HCT116 (cell line): Measurements from ENCODE around the gene PDRG1. TPM values are rescaled to one million over a fixed set of nuclear protein-coding genes. Genes with fewer than 3 reads are reported as not detected.

Source experiments
- ATAC-seq: fragments of 200-7000 bp; cut with Tn5 transposase; 2 replicates; pipeline ENCODE4 v1.9.1; 2020; ENCODE audit warnings: mild to moderate bottlenecking, moderate library complexity
- BruUV-seq: library from RNA; stranded (reverse); fragments of 400-500 nt; replicated peaks from 2 replicates; lab custom pipeline; 2021; lab: Mats Ljungman, UMichigan
- CTCF ChIA-PET: fragments of 300-600 bp; sonication (Branson Sonifier 250); formaldehyde crosslinking; loops from one replicate; lab custom pipeline; 2021; ENCODE audit warnings: antibody characterized with exemption; lab: Charles Lee
- POLR2A ChIA-PET: fragments of 300-600, 350-600 bp; sonication (Branson Sonifier 250); formaldehyde crosslinking; loops from one replicate; lab custom pipeline; 2021; ENCODE audit warnings: antibody characterized with exemption; lab: Charles Lee
- RAD21 ChIA-PET, 2 experiments: fragments of 300-600 bp; sonication (Branson Sonifier 250); formaldehyde crosslinking; loops; one replicate each; lab custom pipeline; 2023; ENCODE audit warnings: low total read pairs in 2 of 2; ENCODE audit not compliant: uncharacterized antibody in 2 of 2, unreplicated experiment in 2 of 2, low non-redundant PET in 1 of 2; lab: Charles Lee
- DNase-seq: peaks from one replicate; pipeline ENCODE4 v3.0.0-alpha.2; 2010; ENCODE audit warnings: low read depth, low spot score
- H2AFZ ChIP-seq: fragments of 200-600 bp; shearing (Covaris generic), sonication (generic); 2 replicates; pipeline ENCODE4 v1.6.1; 2017; ENCODE audit warnings: low read depth, mixed run types, mixed read lengths, antibody characterized with exemption, low read length; ENCODE audit not compliant: poor library complexity, severe bottlenecking
- H3K27ac ChIP-seq: 2 replicates; pipeline ENCODE4 v1.5.1; 2012; ENCODE audit warnings: low read depth, low read length
- H3K27me3 ChIP-seq: fragments of 200-600 bp; sonication (generic); 2 replicates; pipeline ENCODE4 v1.6.1; 2016; ENCODE audit warnings: mixed run types, low read length, mixed read lengths; ENCODE audit not compliant: insufficient read depth
- H3K36me3 ChIP-seq, 2 experiments: fragments of 200-500 bp in 1 of 2; fragments of 200-600 bp in 1 of 2; sonication (Bioruptor generic) in 1 of 2; sonication (generic) in 1 of 2; 2 replicates each; pipeline versions ENCODE4 v1.5.1 to v1.6.1; 2014 to 2016; ENCODE audit warnings: low read length in 2 of 2, inconsistent platforms in 1 of 2, mixed read lengths in 1 of 2, mixed run types in 1 of 2; ENCODE audit not compliant: insufficient read depth in 2 of 2, control insufficient read depth in 1 of 2
- H3K4me1 ChIP-seq, 2 experiments: fragments of 200-600 bp in 1 of 2; sonication (generic) in 1 of 2; 2 replicates each; pipeline versions ENCODE4 v1.5.1 to v1.6.1; 2012 to 2017; ENCODE audit warnings: low read length in 2 of 2, inconsistent platforms in 1 of 2, mild to moderate bottlenecking in 1 of 2, mixed read lengths in 1 of 2, mixed run types in 1 of 2, moderate library complexity in 1 of 2; ENCODE audit not compliant: insufficient read depth in 2 of 2, control insufficient read depth in 1 of 2
- H3K4me2 ChIP-seq: fragments of 200-600 bp; sonication (generic); 2 replicates; pipeline ENCODE4 v1.6.1; 2017; ENCODE audit warnings: mixed run types, low read length, mixed read lengths
- H3K4me3 ChIP-seq, 2 experiments: fragments of 200-600 bp in 1 of 2; sonication (generic) in 1 of 2; replicated peaks in 1 of 2; 2 replicates each; pipeline ENCODE4 v1.5.1; 2011 to 2016; ENCODE audit warnings: low read length in 2 of 2, control low read depth in 1 of 2, low read depth in 1 of 2, mild to moderate bottlenecking in 1 of 2, mixed read lengths in 1 of 2, mixed run types in 1 of 2
- H3K79me2 ChIP-seq: fragments of 200-600 bp; sonication (generic); 2 replicates; pipeline ENCODE4 v1.6.1; 2017; ENCODE audit warnings: mild to moderate bottlenecking, mixed run types, low read length, moderate library complexity, mixed read lengths; ENCODE audit not compliant: insufficient read depth
- H3K9ac ChIP-seq: fragments of 200-600 bp; sonication (generic); 2 replicates; pipeline ENCODE4 v1.6.1; 2016; ENCODE audit warnings: low read length, mixed read lengths
- H3K9me2 ChIP-seq: fragments of 200-600 bp; sonication (generic), shearing (Covaris generic); 2 replicates; pipeline ENCODE4 v1.6.1; 2017; ENCODE audit warnings: mixed run types, mild to moderate bottlenecking, moderate library complexity; ENCODE audit not compliant: insufficient read depth
- H3K9me3 ChIP-seq, 2 experiments: fragments of 200-500 bp in 1 of 2; fragments of 200-600 bp in 1 of 2; sonication (Bioruptor generic) in 1 of 2; sonication (generic) in 1 of 2; 2 replicates each; pipeline ENCODE4 v1.6.1; 2014 to 2017; ENCODE audit warnings: low read length in 2 of 2, mixed read lengths in 2 of 2, inconsistent platforms in 1 of 2, low read depth in 1 of 2, mild to moderate bottlenecking in 1 of 2, mixed run types in 1 of 2, moderate library complexity in 1 of 2; ENCODE audit not compliant: control insufficient read depth in 1 of 2, insufficient read depth in 1 of 2
- H4K20me1 ChIP-seq: fragments of 200-600 bp; sonication (generic), shearing (Covaris generic); 2 replicates; pipeline ENCODE4 v1.6.1; 2017; ENCODE audit warnings: mixed run types, mild to moderate bottlenecking, moderate library complexity; ENCODE audit not compliant: insufficient read depth
- CBX3 ChIP-seq: IDR thresholded peaks from 2 replicates; pipeline ENCODE4 v1.6.1; 2012; ENCODE audit warnings: low read depth
- ELF1 ChIP-seq: IDR thresholded peaks from 2 replicates; pipeline ENCODE4 v1.6.1; 2012; ENCODE audit warnings: low read depth, borderline replicate concordance
- EZH2 ChIP-seq: fragments of 200-600 bp; sonication (generic); IDR thresholded peaks from 2 replicates; pipeline ENCODE4 v1.6.1; 2017; ENCODE audit warnings: antibody characterized with exemption, mixed run types
- POLR2A ChIP-seq: IDR thresholded peaks from 2 replicates; pipeline ENCODE4 v1.7.0; 2011; ENCODE audit warnings: borderline replicate concordance; ENCODE audit not compliant: insufficient read depth, insufficient read length; ENCODE audit errors: extremely low read depth
- RAD21 ChIP-seq: IDR thresholded peaks from 2 replicates; pipeline ENCODE4 v1.6.1; 2012; ENCODE audit warnings: low read depth, mild to moderate bottlenecking
- SIN3A ChIP-seq: IDR thresholded peaks from 2 replicates; pipeline ENCODE4 v1.6.1; 2012; ENCODE audit warnings: low read depth
- SRF ChIP-seq: IDR thresholded peaks from 2 replicates; pipeline ENCODE4 v1.6.1; 2012; ENCODE audit warnings: low read depth
- ZNF274 ChIP-seq: fragments of 200-500 bp; sonication (Bioruptor generic); IDR thresholded peaks from 2 replicates; pipeline ENCODE4 v1.6.1; 2014; ENCODE audit warnings: mild to moderate bottlenecking, low read depth, low read length, inconsistent platforms
- intact Hi-C: fragments of 100-400 bp; cut with micrococcal nuclease; formaldehyde crosslinking; loops from 2 replicates; pipeline ENCODE4 v1.10.0; 2022
- total RNA-seq: library from RNA; stranded (reverse); gene quantifications from one replicate; pipeline ENCODE4 v1.2.1, GENCODE V29; 2021; ENCODE audit not compliant: unreplicated experiment
- TF ChIP-seq, protein P1 (sequence below): IDR thresholded peaks from 2 replicates; pipeline ENCODE4 v1.6.1; 2011; ENCODE audit warnings: mild to moderate bottlenecking, low read length, moderate library complexity; ENCODE audit not compliant: insufficient replicate concordance; ENCODE audit errors: extremely low read depth
- TF ChIP-seq, protein P2 (sequence below): IDR thresholded peaks from 2 replicates; pipeline ENCODE4 v1.6.1; 2012
- TF ChIP-seq, protein P3 (sequence below): IDR thresholded peaks from 2 replicates; pipeline ENCODE4 v1.6.1; 2012

PDRG1 gene
- total RNA-seq, 1 experiment from 2014 or later: 18.7 TPM

DNA sequence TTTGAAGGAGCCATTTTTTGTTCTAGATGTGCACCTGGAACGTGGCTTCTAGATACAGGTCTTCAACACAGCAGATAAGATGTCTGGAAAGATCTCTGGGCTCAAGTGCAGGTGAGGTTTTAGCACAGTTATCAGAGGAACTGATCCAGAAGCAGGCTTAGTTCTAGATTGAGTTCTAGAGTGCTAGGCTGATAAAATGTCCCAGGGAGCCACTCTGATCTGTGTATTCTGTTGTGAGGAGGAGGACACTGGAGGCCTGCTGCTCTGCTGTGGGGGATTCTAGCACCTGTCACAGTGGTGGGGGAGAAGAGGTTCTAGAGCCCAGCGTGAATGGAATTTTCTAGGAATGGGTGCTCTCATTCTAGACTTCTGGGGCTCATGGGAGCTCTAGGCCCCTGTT lies 46.4 kb upstream of the PDRG1 start:
- H3K4me1 ChIP-seq: no peaks in the 10 kb centered on the region
- TF ChIP-seq, protein P1, sequence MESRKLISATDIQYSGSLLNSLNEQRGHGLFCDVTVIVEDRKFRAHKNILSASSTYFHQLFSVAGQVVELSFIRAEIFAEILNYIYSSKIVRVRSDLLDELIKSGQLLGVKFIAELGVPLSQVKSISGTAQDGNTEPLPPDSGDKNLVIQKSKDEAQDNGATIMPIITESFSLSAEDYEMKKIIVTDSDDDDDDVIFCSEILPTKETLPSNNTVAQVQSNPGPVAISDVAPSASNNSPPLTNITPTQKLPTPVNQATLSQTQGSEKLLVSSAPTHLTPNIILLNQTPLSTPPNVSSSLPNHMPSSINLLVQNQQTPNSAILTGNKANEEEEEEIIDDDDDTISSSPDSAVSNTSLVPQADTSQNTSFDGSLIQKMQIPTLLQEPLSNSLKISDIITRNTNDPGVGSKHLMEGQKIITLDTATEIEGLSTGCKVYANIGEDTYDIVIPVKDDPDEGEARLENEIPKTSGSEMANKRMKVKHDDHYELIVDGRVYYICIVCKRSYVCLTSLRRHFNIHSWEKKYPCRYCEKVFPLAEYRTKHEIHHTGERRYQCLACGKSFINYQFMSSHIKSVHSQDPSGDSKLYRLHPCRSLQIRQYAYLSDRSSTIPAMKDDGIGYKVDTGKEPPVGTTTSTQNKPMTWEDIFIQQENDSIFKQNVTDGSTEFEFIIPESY: no peak
- no peak for TF ChIP-seq ELF1
- TF ChIP-seq SIN3A: no peak
- no peak for TF ChIP-seq EZH2
- no peak for TF ChIP-seq CBX3
- TF ChIP-seq, protein P2, sequence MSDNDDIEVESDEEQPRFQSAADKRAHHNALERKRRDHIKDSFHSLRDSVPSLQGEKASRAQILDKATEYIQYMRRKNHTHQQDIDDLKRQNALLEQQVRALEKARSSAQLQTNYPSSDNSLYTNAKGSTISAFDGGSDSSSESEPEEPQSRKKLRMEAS: no peak
- TF ChIP-seq, protein P3, sequence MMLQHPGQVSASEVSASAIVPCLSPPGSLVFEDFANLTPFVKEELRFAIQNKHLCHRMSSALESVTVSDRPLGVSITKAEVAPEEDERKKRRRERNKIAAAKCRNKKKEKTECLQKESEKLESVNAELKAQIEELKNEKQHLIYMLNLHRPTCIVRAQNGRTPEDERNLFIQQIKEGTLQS: no peak
- no peak for TF ChIP-seq ZNF274
- TF ChIP-seq SRF: no peak
- TF ChIP-seq POLR2A: no peak
- TF ChIP-seq RAD21: no peak
- H3K27me3 ChIP-seq: peaks cover 15% of the 10 kb centered on the region; the same call in 1 of the 2 replicates
- no TSS peak for BruUV-seq
- H3K9me3 ChIP-seq: no peaks in the 10 kb centered on the region
- intact Hi-C loops: no loop called here
- ATAC-seq: no peak
- ChIA-PET RAD21 (no interaction called here), CTCF (no interaction called here), POLR2A (no interaction called here)
- H2AFZ ChIP-seq: no peak overlapping the region
- H3K4me3 ChIP-seq: no peak overlapping the region
- DNase-seq: no peak
- no peaks in the 10 kb centered on the region for H3K9me2 ChIP-seq
- no peaks in the 10 kb centered on the region for H3K79me2 ChIP-seq
- H4K20me1 ChIP-seq: no peaks in the 10 kb centered on the region
- no peak overlapping the region for H3K4me2 ChIP-seq
- H3K27ac ChIP-seq: no peak overlapping the region
- no peaks in the 10 kb centered on the region for H3K36me3 ChIP-seq
- H3K9ac ChIP-seq: no peak overlapping the region
